ENCODE measurements around the gene PTPRD. TPM values are rescaled to one million over a fixed set of nuclear protein-coding genes. Genes with fewer than 3 reads are reported as not detected.

The PTPRD gene
- total RNA-seq, 1 donor = 0.52 TPM

DNA sequence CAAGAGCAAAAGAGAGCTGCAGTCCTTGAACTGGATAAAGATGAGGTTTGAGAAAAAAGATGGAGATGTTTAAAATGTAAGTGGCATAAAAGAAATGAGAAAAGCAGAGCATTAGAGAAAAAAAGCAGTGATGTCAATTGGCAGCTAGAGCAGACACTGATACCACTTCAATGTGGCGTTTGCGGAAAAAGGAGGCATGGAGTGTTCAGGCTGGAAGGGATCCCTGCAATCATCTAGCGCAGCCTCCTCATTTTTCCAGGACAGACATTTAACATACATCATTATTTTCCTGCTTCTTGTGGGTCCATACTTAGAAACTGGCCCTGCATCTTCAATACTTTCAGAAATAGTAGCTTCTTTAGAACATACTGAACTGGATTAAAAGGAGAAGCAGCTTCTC is 563.8 kb downstream of the PTPRD start:
- Histone ChIP-seq H3K27me3 (ENCODE audit: insufficient read depth, low read length) (no peaks in the 10 kb centered on the region), H3K4me1 (ENCODE audit: insufficient read depth, low read length) (no peaks in the 10 kb centered on the region), H3K9me3 (ENCODE audit: low read depth, low read length) (no peaks in the 10 kb centered on the region), H3K4me3 (ENCODE audit: low read length) (no peak overlapping the region)

DNA sequence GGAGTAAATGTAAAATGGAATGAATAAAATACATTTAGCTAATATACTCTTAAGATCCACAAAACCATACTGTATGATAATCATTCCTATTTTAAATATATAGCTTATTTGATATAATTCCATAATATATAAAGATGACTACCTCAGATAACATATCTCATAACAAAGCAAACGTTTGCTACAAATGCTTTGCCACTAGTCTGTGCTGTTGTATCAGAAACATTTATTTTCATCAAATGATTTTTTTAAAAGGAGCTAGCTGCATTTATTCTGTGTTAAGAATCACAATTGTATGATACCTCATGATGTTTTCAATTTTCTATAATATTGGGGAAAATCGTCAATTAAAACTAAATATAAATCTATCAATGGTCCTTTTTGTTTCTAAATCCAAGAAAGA is 567.2 kb downstream of the PTPRD start:
- H3K27me3 ChIP-seq (ENCODE audit: insufficient read depth, low read length) = no peaks in the 10 kb centered on the region

DNA sequence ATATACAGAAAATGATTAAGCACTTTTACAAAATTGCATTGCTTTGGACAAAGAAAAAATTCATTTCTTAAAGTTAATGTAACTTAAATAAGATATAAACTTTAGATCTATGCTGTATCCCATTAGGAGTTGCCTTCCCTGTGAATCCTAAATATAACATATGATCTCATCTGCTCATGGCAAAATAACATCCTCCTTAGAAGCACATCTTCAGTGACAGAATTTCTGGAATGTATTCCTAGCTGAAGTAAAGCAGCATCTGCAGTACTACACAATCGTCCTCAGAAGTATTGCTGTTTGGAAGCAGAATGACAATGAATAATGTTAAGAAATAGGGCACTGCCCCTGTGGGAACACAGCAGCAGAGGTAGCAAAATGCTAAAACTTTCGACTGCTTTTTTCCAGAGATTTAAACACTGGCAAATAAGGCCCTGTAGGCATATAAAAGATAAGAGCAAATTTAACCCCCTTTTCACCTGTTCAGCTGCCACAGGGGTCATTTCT is 571.0 kb downstream of the PTPRD start:
- H3K4me3 ChIP-seq (ENCODE audit: low read length) = no peak overlapping the region
- no peaks in the 10 kb centered on the region for H3K27me3 ChIP-seq (ENCODE audit: insufficient read depth, low read length)
- no peaks in the 10 kb centered on the region for H3K9me3 ChIP-seq (ENCODE audit: low read depth, low read length)
- no peaks in the 10 kb centered on the region for H3K4me1 ChIP-seq (ENCODE audit: insufficient read depth, low read length)

More for the DNA sequence above, 567.2 kb downstream of the PTPRD start:
- no peak overlapping the region for H3K4me3 ChIP-seq (ENCODE audit: low read length)
- no peaks in the 10 kb centered on the region for H3K9me3 ChIP-seq (ENCODE audit: low read depth, low read length)
- H3K4me1 ChIP-seq (ENCODE audit: insufficient read depth, low read length) = no peaks in the 10 kb centered on the region

DNA sequence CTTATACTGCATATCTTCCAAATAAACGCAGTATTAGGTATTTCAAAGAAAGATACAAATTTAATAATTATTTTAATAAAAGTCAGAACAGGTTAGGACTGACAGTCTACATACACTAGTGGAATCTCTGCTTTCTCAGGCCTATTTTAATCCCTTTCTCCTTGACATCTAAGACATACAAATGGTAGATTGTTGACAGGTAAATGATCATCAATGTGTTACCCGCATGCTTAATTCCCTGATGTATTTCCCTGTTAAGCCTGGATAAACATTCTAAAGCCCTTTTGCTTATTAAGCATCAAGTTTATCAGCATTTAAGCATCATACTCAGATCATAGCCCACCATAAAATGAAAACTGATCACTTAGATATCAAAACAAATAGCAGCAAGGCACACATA is 576.7 kb downstream of the PTPRD start:
- Histone ChIP-seq H3K27me3 (ENCODE audit: insufficient read depth, low read length) (no peaks in the 10 kb centered on the region), H3K4me3 (ENCODE audit: low read length) (no peak overlapping the region), H3K9me3 (ENCODE audit: low read depth, low read length) (no peaks in the 10 kb centered on the region), H3K4me1 (ENCODE audit: insufficient read depth, low read length) (no peaks in the 10 kb centered on the region)

DNA sequence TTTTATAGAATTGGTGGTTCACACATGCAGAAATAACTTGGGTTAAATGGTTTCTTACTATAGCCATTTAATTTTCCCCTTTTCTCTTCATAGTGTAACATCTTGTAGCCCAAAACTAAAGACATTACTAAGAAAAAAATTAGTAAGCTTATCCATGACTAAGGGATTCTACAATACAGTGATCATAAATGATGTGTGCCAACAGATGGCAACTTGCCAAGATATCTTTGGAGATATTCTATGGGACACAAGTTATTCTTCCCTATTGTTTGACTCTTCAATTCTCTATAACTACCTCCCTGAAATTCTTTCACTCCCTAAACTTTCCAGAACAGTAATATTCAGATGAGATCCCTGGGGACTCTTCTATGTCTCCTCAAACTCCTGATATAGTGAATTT is 580.6 kb downstream of the PTPRD start:
- no peaks in the 10 kb centered on the region for H3K9me3 ChIP-seq (ENCODE audit: low read depth, low read length)
- H3K4me1 ChIP-seq (ENCODE audit: insufficient read depth, low read length) = no peaks in the 10 kb centered on the region
- no peak overlapping the region for H3K4me3 ChIP-seq (ENCODE audit: low read length)
- no peaks in the 10 kb centered on the region for H3K27me3 ChIP-seq (ENCODE audit: insufficient read depth, low read length)

DNA sequence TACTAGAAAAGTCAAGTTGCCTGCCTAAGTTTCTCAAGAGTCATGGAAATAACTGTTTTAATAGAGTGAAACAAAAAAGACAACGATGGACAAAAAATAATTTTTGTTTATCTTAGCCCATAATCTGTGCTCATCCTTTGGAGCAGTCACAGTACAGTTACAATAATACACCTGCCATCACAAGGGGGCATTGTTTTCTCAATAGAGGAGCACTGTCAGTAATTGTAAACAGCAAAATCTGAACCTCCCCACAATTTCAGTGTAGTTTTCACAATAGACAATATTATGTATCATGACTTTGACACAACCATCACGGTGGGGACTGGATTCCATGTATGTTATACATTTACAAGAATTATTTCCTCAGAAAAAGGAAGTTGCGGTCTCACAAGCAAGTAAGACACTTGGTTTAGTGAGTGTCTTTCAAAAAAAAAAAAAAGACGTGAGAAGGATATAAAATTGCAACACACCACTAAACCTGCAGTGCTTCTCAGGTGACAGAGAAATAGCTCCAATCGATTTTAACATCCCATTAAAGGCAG is 586.3 kb downstream of the PTPRD start:
- no peaks in the 10 kb centered on the region for H3K9me3 ChIP-seq (ENCODE audit: low read depth, low read length)
- H3K27me3 ChIP-seq (ENCODE audit: insufficient read depth, low read length) = no peaks in the 10 kb centered on the region
- H3K4me3 ChIP-seq (ENCODE audit: low read length) = no peak overlapping the region
- no peaks in the 10 kb centered on the region for H3K4me1 ChIP-seq (ENCODE audit: insufficient read depth, low read length)

DNA sequence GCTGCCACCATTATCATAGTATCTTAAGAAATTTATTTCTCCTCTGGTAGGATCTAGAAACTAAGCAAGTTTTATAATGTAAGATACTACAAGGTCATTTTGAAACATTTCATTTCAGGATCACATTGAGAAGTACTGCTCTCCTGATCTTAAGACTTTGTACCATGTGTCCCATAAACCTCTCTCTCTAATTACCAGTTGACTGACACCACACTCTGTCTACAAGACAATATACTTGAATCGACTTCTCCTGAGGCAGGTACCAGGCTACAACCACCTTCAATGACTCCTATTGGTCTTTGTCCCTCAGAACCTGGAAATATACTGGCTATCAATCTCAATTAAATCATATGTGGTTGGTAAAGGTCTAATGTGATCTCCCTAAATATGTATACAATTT is 597.0 kb downstream of the PTPRD start:
- H3K4me1 ChIP-seq (ENCODE audit: insufficient read depth, low read length) = no peaks in the 10 kb centered on the region
- H3K9me3 ChIP-seq (ENCODE audit: low read depth, low read length) = no peaks in the 10 kb centered on the region
- H3K4me3 ChIP-seq (ENCODE audit: low read length) = no peak overlapping the region
- H3K27me3 ChIP-seq (ENCODE audit: insufficient read depth, low read length) = no peaks in the 10 kb centered on the region

DNA sequence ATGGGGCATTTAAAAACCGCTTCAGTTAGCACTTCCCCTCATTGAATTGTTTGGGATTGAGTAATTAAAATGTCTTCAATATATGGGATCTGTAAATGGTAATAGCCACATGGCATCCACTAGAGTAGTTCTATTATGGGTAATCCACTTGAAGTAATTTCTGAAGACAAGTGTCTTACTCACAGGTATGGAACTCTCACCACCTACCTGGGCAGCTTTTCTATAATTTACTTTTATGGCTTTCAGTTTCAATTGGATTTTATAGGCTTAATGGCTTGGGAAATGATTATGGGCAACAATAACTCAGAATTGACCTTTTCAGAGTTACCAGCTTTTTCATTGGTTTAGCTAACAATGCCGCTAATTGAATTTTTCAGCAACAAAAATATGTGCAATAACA is 597.9 kb downstream of the PTPRD start:
- Histone ChIP-seq H3K9me3 (ENCODE audit: low read depth, low read length) (no peaks in the 10 kb centered on the region), H3K4me1 (ENCODE audit: insufficient read depth, low read length) (no peaks in the 10 kb centered on the region), H3K27me3 (ENCODE audit: insufficient read depth, low read length) (no peaks in the 10 kb centered on the region), H3K4me3 (ENCODE audit: low read length) (no peak overlapping the region)

DNA sequence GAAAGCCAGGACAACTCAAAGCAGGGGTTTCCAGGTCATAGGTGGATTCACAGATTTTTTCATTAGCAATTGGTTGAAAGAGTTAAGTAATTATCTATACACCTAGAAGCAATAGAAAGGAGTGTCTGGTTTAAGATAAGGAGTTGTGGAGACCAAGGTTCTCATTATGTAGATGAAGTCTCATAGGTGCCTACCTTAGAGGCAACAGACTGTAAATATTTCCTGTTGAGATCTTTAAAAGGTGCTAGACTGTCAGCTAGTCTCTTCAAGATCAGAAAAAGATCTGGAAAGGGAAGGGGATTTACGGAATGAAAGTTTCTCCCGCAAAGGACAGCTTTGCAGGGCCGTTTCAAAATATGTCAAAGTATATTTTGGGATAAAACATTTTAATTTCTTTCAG is 603.4 kb downstream of the PTPRD start:
- H3K4me3 ChIP-seq (ENCODE audit: low read length) = no peak overlapping the region
- H3K4me1 ChIP-seq (ENCODE audit: insufficient read depth, low read length) = no peaks in the 10 kb centered on the region
- no peaks in the 10 kb centered on the region for H3K27me3 ChIP-seq (ENCODE audit: insufficient read depth, low read length)
- H3K9me3 ChIP-seq (ENCODE audit: low read depth, low read length) = no peaks in the 10 kb centered on the region

DNA sequence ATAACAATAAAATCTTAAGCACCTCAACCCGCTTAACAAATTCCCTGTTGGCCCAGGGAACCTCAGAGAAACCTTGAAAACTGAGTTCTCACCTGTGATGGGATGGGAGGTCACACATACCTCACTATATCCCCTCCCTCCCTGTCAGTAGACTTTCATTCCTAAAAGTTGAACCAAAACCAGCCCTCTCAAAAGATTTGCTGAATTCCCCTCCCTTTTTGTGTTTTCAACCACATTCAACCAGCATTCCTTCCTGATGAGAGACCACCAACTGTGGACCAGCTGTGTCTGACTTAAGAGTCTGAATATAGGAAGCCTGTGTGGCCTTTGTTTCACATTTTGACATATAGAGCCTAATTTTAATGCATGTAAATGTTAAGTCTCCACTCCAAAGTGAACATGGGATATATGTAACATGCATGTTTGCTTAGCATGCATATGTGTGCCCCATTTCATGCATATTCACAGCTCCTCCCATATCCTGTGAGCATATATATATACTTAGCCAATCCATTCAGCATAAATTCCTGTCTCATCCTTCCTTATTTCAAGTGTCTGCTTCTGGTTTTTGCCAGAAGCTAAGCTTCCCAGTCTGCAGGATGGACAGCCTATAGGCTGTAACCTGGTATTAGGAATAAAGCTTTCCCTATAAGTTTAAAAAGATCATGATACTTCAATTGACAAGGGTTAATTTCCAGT is 604.6 kb downstream of the PTPRD start:
- no peaks in the 10 kb centered on the region for H3K4me1 ChIP-seq (ENCODE audit: insufficient read depth, low read length)
- no peak overlapping the region for H3K4me3 ChIP-seq (ENCODE audit: low read length)
- H3K27me3 ChIP-seq (ENCODE audit: insufficient read depth, low read length) = no peaks in the 10 kb centered on the region

DNA sequence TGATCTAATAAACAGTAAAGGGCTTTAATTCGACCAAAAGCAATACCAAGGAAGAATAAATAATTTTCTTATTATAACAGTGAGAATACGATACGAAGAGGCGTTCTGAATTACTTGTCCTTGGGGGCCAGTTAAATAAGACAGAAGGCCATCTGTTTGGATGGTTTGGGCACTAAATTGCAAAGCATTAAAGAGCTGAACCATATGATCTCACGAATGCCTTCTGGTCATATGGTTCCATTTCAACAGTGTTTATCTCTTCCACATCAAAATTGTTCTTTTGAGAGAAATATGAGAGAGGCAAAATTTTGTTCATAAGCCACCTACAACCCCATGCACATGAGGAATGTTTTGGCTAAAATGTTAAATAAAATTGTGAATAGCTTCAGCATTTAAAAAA is 605.4 kb downstream of the PTPRD start:
- Histone ChIP-seq H3K4me1 (ENCODE audit: insufficient read depth, low read length) (no peaks in the 10 kb centered on the region), H3K27me3 (ENCODE audit: insufficient read depth, low read length) (no peaks in the 10 kb centered on the region), H3K4me3 (ENCODE audit: low read length) (no peak overlapping the region), H3K9me3 (ENCODE audit: low read depth, low read length) (no peaks in the 10 kb centered on the region)

More for the DNA sequence above, 604.6 kb downstream of the PTPRD start:
- no peaks in the 10 kb centered on the region for H3K9me3 ChIP-seq (ENCODE audit: low read depth, low read length)

DNA sequence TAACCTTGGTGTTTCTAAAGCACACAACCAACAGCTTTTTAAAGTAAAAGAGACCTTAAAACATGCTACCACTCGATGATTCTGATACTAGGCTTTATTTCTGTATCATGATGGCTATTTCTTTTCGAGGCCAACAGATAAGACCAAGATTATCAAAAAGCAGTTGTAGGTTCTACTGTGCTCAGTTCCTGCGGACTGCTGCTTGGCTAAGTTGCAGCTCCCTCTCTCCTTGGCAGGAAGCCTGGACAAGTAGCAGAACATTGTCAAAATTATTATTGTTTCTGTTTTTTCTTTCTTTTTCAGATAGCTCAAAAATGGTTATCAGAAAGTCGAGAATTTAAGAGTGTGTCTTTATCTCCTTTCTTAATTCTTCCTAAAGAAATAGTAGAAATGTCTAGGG is 607.6 kb downstream of the PTPRD start:
- Histone ChIP-seq H3K4me1 (ENCODE audit: insufficient read depth, low read length) (no peaks in the 10 kb centered on the region), H3K4me3 (ENCODE audit: low read length) (no peak overlapping the region), H3K27me3 (ENCODE audit: insufficient read depth, low read length) (no peaks in the 10 kb centered on the region), H3K9me3 (ENCODE audit: low read depth, low read length) (no peaks in the 10 kb centered on the region)

DNA sequence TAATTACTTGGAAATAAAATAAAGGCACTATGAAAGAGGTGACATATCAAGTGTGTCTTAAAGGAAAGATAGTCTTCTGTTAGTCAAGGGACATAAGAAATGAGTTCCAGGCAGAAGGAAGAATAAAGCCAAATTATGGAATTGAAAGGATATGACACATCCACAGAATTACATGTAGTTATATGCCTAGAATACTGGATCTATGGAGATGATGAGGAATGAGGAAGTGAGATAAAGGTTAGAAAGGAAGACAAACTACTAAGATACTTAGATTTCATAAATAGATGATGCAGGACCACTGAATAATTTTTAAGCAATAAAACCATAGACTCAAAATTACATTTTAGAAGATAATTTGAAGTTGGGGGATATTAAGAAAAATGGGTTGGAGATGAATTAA is 609.8 kb downstream of the PTPRD start:
- Histone ChIP-seq H3K9me3 (ENCODE audit: low read depth, low read length) (no peaks in the 10 kb centered on the region), H3K4me1 (ENCODE audit: insufficient read depth, low read length) (no peaks in the 10 kb centered on the region), H3K27me3 (ENCODE audit: insufficient read depth, low read length) (no peaks in the 10 kb centered on the region), H3K4me3 (ENCODE audit: low read length) (no peak overlapping the region)

DNA sequence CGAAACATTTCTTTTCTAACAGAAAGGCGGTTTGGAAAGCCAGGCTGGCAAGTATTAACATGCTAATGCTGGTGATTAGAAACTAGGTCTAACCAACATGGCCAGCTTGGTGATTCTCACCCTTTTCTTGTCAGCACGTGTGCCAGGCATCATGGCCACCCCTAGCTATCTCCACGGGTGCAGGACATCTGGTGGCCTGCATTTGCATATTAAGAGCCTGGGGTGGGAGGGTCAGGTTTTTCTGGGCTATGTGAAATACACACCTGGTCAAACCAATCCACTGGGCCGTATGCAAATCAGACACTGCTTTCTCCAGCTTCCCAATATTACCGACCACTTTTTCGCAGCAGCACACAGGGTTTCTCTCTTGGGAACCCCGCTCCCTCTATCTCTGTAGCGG is 612.1 kb downstream of the PTPRD start:
- no peak overlapping the region for H3K4me3 ChIP-seq (ENCODE audit: low read length)
- no peaks in the 10 kb centered on the region for H3K27me3 ChIP-seq (ENCODE audit: insufficient read depth, low read length)
- H3K4me1 ChIP-seq (ENCODE audit: insufficient read depth, low read length) = no peaks in the 10 kb centered on the region
- no peaks in the 10 kb centered on the region for H3K9me3 ChIP-seq (ENCODE audit: low read depth, low read length)

DNA sequence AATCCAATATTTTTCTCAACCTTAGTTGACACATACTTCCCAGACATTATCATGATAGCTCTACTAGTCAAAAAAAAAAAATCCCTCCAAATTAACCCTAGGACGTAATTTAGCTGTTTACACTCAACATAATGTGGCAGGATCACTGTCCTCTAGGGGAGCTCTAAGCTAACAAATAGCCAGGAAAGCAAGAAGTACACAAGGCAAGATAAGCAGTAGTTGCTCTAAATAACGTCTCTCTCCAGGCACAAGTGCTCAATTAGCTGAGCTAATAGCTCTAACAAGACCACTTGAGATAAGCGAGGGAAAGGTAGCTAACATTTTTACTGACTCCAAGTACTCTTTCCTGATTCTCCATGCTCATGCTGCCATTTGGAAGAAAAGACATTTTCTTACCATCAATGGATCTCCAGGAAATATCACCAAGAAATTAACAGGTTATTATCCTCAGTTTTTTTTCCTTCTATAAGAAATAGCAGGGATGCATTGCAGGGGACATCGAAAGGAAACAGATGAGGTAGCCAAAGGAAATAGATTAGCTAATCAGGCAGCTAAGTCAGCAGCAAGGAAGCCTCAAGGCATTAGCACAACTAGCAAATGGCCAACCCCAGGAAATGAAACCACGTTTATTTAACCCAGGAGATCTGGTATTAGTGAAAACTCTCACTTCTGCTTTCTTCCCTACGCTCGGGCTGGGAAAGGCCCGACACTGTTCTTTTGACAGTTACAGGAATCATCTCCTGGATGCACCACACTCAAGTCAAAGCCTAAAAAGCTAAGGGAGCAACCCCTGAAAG is 614.1 kb downstream of the PTPRD start:
- Histone ChIP-seq H3K4me1 (ENCODE audit: insufficient read depth, low read length) (no peaks in the 10 kb centered on the region), H3K4me3 (ENCODE audit: low read length) (no peak overlapping the region), H3K27me3 (ENCODE audit: insufficient read depth, low read length) (no peaks in the 10 kb centered on the region), H3K9me3 (ENCODE audit: low read depth, low read length) (no peaks in the 10 kb centered on the region)
